AG09309 (cell line): Measurements from ENCODE around the gene IFIT1B.

Source experiments
- DNase-seq: peaks from one replicate; pipeline ENCODE4 v3.0.0-alpha.2; 2010; ENCODE audit warnings: low read depth
- H3K4me3 ChIP-seq: 2 replicates; pipeline ENCODE4 v1.5.1; 2011; ENCODE audit warnings: mild to moderate bottlenecking, low read depth, low read length, moderate library complexity; ENCODE audit not compliant: control insufficient read depth
- CTCF ChIP-seq: IDR thresholded peaks from 2 replicates; pipeline ENCODE4 v1.5.1; 2011; ENCODE audit warnings: mild to moderate bottlenecking, low read depth, low read length, inconsistent platforms; ENCODE audit not compliant: insufficient read depth, control insufficient read depth; ENCODE audit errors: missing control alignments

The IFIT1B gene

GRCh38 chr10:89414879-89415821 is 37.3 kb downstream of the IFIT1B start:
- H3K4me3 ChIP-seq, result peak overlapping the region; percentile 60
- TF ChIP-seq CTCF, result no peak
- DNase-seq, result no peak

GRCh38 chr10:89416465-89416864 is 38.6 kb downstream of the IFIT1B start:
- no peak for TF ChIP-seq CTCF
- no peak for DNase-seq
- no peak overlapping the region for H3K4me3 ChIP-seq

GRCh38 chr10:89419548-89419947 is 41.7 kb downstream of the IFIT1B start:
- H3K4me3 ChIP-seq, result no peak overlapping the region
- peak; percentile 50 for TF ChIP-seq CTCF
- no peak for DNase-seq

GRCh38 chr10:89421018-89421476 is 43.2 kb downstream of the IFIT1B start:
- DNase-seq, result no peak
- TF ChIP-seq CTCF, result no peak
- no peak overlapping the region for H3K4me3 ChIP-seq

GRCh38 chr10:89425000-89425399 is 47.1 kb downstream of the IFIT1B start:
- no peak for TF ChIP-seq CTCF
- no peak overlapping the region for H3K4me3 ChIP-seq
- no peak for DNase-seq

GRCh38 chr10:89426230-89426868 is 48.5 kb downstream of the IFIT1B start:
- H3K4me3 ChIP-seq, result no peak overlapping the region
- no peak for DNase-seq
- peak; percentile 77 for TF ChIP-seq CTCF
